Glutamatergic neuron (in vitro differentiated cells): Measurements from ENCODE around the gene MAPKAP1. TPM values are rescaled to one million over a fixed set of nuclear protein-coding genes. Genes with fewer than 3 reads are reported as not detected.
A peak's percentile ranks its signal among the peaks of the same experiment; 100 is the strongest.

Source experiments
- DNase-seq: peaks from one replicate; pipeline ENCODE4 v3.0.0; 2022
- H3K27ac Mint-ChIP-seq: one replicate; pipeline ENCODE4 v1.8.0; 2020; ENCODE audit warnings: mild to moderate bottlenecking, mixed read lengths, inconsistent platforms; ENCODE audit not compliant: unreplicated experiment
- H3K27me3 Mint-ChIP-seq: one replicate; pipeline ENCODE4 v1.8.0; 2020; ENCODE audit warnings: mild to moderate bottlenecking, moderate library complexity, mixed read lengths, inconsistent platforms; ENCODE audit not compliant: unreplicated experiment
- H3K36me3 Mint-ChIP-seq: one replicate; pipeline ENCODE4 v1.8.0; 2020; ENCODE audit warnings: mild to moderate bottlenecking, mixed read lengths, inconsistent platforms; ENCODE audit not compliant: unreplicated experiment
- H3K4me1 Mint-ChIP-seq: one replicate; pipeline ENCODE4 v1.8.0; 2020; ENCODE audit warnings: mild to moderate bottlenecking, low read depth, mixed read lengths, inconsistent platforms; ENCODE audit not compliant: unreplicated experiment
- H3K4me3 Mint-ChIP-seq: one replicate; pipeline ENCODE4 v1.8.0; 2020; ENCODE audit warnings: mild to moderate bottlenecking, mixed read lengths, inconsistent platforms; ENCODE audit not compliant: unreplicated experiment
- H3K9me3 Mint-ChIP-seq: one replicate; pipeline ENCODE4 v1.8.0; 2020; ENCODE audit warnings: mild to moderate bottlenecking, moderate library complexity, mixed read lengths, inconsistent platforms; ENCODE audit not compliant: unreplicated experiment
- total RNA-seq: library from RNA; stranded (reverse); fragmentation: NEBNext Ultra II Directional; extraction: Animal tissue kit (Norgen Biotek cat#: 25700); gene quantifications from one replicate; pipeline ENCODE4 v1.2.1, GENCODE V29; 2021; ENCODE audit not compliant: unreplicated experiment
- TF ChIP-seq, protein P1 (sequence below): fragments of 200-600 bp; sonication (generic); IDR thresholded peaks from one replicate; pipeline ENCODE4 v1.5.0; 2021; ENCODE audit not compliant: partially characterized antibody, unreplicated experiment

MAPKAP1 gene
- total RNA-seq, 1 donor from 2014 or later = 59.6 TPM

DNA sequence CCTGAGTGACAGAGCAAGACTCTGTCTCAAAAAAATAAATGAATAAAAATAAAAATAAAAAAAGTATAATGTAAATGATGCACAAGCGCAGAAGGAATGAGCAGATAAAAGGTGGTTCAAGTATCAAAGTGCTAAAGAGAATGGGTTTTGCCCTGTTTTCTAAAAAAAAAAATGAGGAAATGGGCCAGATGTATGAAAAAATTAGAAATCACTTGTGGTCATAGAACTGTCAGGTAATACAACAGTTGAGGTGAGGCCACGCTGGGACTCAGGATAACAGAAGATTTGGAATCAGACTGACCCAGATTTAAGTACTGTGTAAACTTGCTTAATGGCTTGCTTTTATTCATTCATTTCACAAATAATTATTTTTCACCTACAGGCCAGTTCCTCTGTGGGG lies 69.8 kb downstream of the MAPKAP1 start:
- no peak overlapping the region for H3K4me3 Mint-ChIP-seq
- DNase-seq = no peak
- H3K27ac Mint-ChIP-seq = no peak overlapping the region
- TF ChIP-seq, protein P1, sequence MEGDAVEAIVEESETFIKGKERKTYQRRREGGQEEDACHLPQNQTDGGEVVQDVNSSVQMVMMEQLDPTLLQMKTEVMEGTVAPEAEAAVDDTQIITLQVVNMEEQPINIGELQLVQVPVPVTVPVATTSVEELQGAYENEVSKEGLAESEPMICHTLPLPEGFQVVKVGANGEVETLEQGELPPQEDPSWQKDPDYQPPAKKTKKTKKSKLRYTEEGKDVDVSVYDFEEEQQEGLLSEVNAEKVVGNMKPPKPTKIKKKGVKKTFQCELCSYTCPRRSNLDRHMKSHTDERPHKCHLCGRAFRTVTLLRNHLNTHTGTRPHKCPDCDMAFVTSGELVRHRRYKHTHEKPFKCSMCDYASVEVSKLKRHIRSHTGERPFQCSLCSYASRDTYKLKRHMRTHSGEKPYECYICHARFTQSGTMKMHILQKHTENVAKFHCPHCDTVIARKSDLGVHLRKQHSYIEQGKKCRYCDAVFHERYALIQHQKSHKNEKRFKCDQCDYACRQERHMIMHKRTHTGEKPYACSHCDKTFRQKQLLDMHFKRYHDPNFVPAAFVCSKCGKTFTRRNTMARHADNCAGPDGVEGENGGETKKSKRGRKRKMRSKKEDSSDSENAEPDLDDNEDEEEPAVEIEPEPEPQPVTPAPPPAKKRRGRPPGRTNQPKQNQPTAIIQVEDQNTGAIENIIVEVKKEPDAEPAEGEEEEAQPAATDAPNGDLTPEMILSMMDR = no peak
- peaks cover 4% of the 10 kb centered on the region for H3K27me3 Mint-ChIP-seq
- H3K4me1 Mint-ChIP-seq = peaks cover 30% of the 10 kb centered on the region
- peaks cover 3% of the 10 kb centered on the region for H3K9me3 Mint-ChIP-seq
- H3K36me3 Mint-ChIP-seq = no peaks in the 10 kb centered on the region

GRCh38 chr9:125635888-125636287 lies 71.1 kb downstream of the MAPKAP1 start:
- peak overlapping the region; percentile 57 for H3K4me3 Mint-ChIP-seq
- H3K36me3 Mint-ChIP-seq = no peaks in the 10 kb centered on the region
- H3K27me3 Mint-ChIP-seq = peaks cover 4% of the 10 kb centered on the region
- TF ChIP-seq, protein P1 = no peak
- peaks cover 38% of the 10 kb centered on the region for H3K4me1 Mint-ChIP-seq
- peaks cover 3% of the 10 kb centered on the region for H3K9me3 Mint-ChIP-seq
- H3K27ac Mint-ChIP-seq = peak overlapping the region; percentile 56
- peak; percentile 25 for DNase-seq

DNA sequence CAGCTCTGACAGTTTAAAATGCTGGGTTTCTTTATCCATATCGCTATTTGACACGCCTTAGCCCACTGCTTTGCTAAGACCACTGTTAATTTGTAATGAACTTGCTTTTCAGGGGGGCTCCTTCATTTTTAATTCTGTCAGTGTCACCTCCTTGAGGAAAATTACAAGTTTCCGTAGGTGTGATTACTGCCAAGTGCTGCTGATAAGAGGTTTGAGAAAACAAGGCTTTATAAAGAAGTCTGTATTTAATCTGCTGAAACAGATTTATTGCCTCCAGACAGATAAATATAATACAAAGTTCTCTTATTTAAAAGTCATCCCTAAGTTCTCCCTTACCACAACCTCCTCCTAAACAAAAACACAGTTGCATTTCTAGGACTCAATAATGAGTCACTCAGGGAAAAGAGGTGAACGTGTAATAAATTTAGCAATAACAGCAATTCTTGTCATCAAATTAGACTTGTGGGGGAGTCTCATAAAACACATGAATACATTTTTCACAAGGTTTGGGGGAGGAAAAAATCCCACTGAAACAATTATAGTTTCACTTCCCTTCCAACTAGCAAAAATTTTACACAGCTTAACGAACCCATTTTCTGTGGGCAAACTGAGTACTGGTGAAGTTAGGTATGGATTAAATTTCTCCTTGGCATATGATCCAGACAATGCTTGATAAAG lies 72.8 kb downstream of the MAPKAP1 start:
- H3K4me1 Mint-ChIP-seq = peaks cover 34% of the 10 kb centered on the region

GRCh38 chr9:125633116-125633745 lies 73.8 kb downstream of the MAPKAP1 start:
- TF ChIP-seq, protein P1 = no peak
- Mint-ChIP-seq H3K4me3 (no peak overlapping the region), H3K27ac (no peak overlapping the region), H3K27me3 (peaks cover 4% of the 10 kb centered on the region), H3K4me1 (peaks cover 28% of the 10 kb centered on the region), H3K9me3 (peaks cover 3% of the 10 kb centered on the region), H3K36me3 (no peaks in the 10 kb centered on the region)
- no peak for DNase-seq

More for the DNA sequence above, 72.8 kb downstream of the MAPKAP1 start:
- no peak for DNase-seq
- H3K27me3 Mint-ChIP-seq = peaks cover 4% of the 10 kb centered on the region
- H3K27ac Mint-ChIP-seq = no peak overlapping the region
- no peaks in the 10 kb centered on the region for H3K36me3 Mint-ChIP-seq
- H3K9me3 Mint-ChIP-seq = peaks cover 3% of the 10 kb centered on the region
- no peak overlapping the region for H3K4me3 Mint-ChIP-seq
- TF ChIP-seq, protein P1 = no peak
